Tibial nerve (tissue), 4 donors: ENCODE data around the gene NFS1.
"Not testable (repeated sequence)": the region's sequence is repeated elsewhere in the genome, so short reads cannot be mapped to it uniquely, and the experiment has no call there.

ENCODE experiments used
- CTCF ChIP-seq, 5 experiments: fragments of 200-600 bp in 3 of 5; fragments of 450-650 bp in 2 of 5; sonication (generic) in 3 of 5; IDR thresholded peaks; one replicate each; pipeline ENCODE4 v1.5.1; 2016 to 2019; ENCODE audit warnings: antibody characterized with exemption in 5 of 5, mild to moderate bottlenecking in 3 of 5, moderate library complexity in 2 of 5
- EP300 ChIP-seq, 2 donors: sonication (generic); formaldehyde crosslinking; IDR thresholded peaks; one replicate each; pipeline ENCODE4 v1.6.1; 2017; ENCODE audit warnings: antibody characterized with exemption in 2 of 2, mild to moderate bottlenecking in 1 of 2
- POLR2A ChIP-seq, 2 donors: fragments of 450-650 bp; IDR thresholded peaks; one replicate each; pipeline ENCODE4 v1.6.1; 2017; ENCODE audit warnings: antibody characterized with exemption in 2 of 2, mild to moderate bottlenecking in 2 of 2, moderate library complexity in 2 of 2

GRCh38 chr20:35723652-35724320 lies 24.6 kb upstream of the NFS1 start:
- TF ChIP-seq POLR2A, CTCF, EP300 (IDR thresholded peaks at IDR 0.05): not testable (repeated sequence)
